Neuronal stem cell (in vitro differentiated cells): ENCODE data around the gene CFAP221.
A peak's percentile ranks its signal among the peaks of the same experiment; 100 is the strongest.

Source experiments
- DNase-seq: peaks from one replicate; pipeline ENCODE4 v3.0.0-alpha.2; 2013; ENCODE audit warnings: low spot score
- H2AFZ ChIP-seq: one replicate; pipeline ENCODE4 v1.6.1; 2013; ENCODE audit warnings: mild to moderate bottlenecking, low read length, inconsistent platforms
- H2AK5ac ChIP-seq: 2 replicates; pipeline ENCODE4 v1.6.1; 2013; ENCODE audit warnings: low read depth, mild to moderate bottlenecking, inconsistent platforms, low read length, moderate library complexity, mixed read lengths
- H2BK120ac ChIP-seq: 2 replicates; pipeline ENCODE4 v1.6.1; 2013; ENCODE audit warnings: low read depth, mild to moderate bottlenecking, inconsistent platforms, low read length, moderate library complexity, mixed read lengths
- H2BK12ac ChIP-seq: one replicate; pipeline ENCODE4 v1.6.1; 2013; ENCODE audit warnings: low read length, inconsistent platforms
- H2BK15ac ChIP-seq: 2 replicates; pipeline ENCODE4 v1.6.1; 2013; ENCODE audit warnings: mild to moderate bottlenecking, low read length, inconsistent platforms, mixed read lengths
- H2BK5ac ChIP-seq: one replicate; pipeline ENCODE4 v1.6.1; 2013; ENCODE audit warnings: inconsistent platforms, mild to moderate bottlenecking, low read length, moderate library complexity
- H3K14ac ChIP-seq: one replicate; pipeline ENCODE4 v1.6.1; 2013; ENCODE audit warnings: low read length, inconsistent platforms
- H3K18ac ChIP-seq: 2 replicates; pipeline ENCODE4 v1.6.1; 2013; ENCODE audit warnings: low read length, inconsistent platforms
- H3K23ac ChIP-seq: 2 replicates; pipeline ENCODE4 v1.6.1; 2013; ENCODE audit warnings: low read depth, mild to moderate bottlenecking, mixed read lengths, low read length, inconsistent platforms; ENCODE audit not compliant: poor library complexity
- H3K27ac ChIP-seq: replicated peaks from 3 replicates; pipeline ENCODE4 v1.5.1; 2013; ENCODE audit warnings: low read length, inconsistent platforms
- H3K27me3 ChIP-seq, 3 experiments: 2 replicates each; pipeline ENCODE4 v1.6.1; 2013; ENCODE audit warnings: low read length in 3 of 3, mild to moderate bottlenecking in 2 of 3, inconsistent platforms in 1 of 3, low read depth in 1 of 3, mixed read lengths in 1 of 3, moderate library complexity in 1 of 3; ENCODE audit not compliant: control insufficient read depth in 3 of 3, insufficient read depth in 3 of 3
- H3K36me3 ChIP-seq, 2 donors: replicated peaks in 1 of 2; 2 replicates each; pipeline ENCODE4 v1.6.1; 2013; ENCODE audit warnings: low read length in 2 of 2; ENCODE audit not compliant: control insufficient read depth in 2 of 2, insufficient read depth in 2 of 2
- H3K4ac ChIP-seq: 2 replicates; pipeline ENCODE4 v1.6.1; 2013; ENCODE audit warnings: inconsistent platforms, mild to moderate bottlenecking, low read length, moderate library complexity
- H3K4me1 ChIP-seq, 2 donors: 1 replicate in 1 of 2; 2 replicates in 1 of 2; pipeline ENCODE4 v1.6.1; 2013; ENCODE audit warnings: low read length in 2 of 2, low read depth in 1 of 2; ENCODE audit not compliant: control insufficient read depth in 2 of 2, insufficient read depth in 1 of 2
- H3K4me2 ChIP-seq: one replicate; pipeline ENCODE4 v1.6.1; 2013; ENCODE audit warnings: mild to moderate bottlenecking, low read length, inconsistent platforms; ENCODE audit not compliant: insufficient read depth, poor library complexity, severe bottlenecking
- H3K4me3 ChIP-seq, 2 donors: 2 replicates each; pipeline ENCODE4 v1.5.1; 2013; ENCODE audit warnings: low read length in 2 of 2, mild to moderate bottlenecking in 2 of 2, inconsistent platforms in 1 of 2, moderate library complexity in 1 of 2
- H3K79me1 ChIP-seq: one replicate; pipeline ENCODE4 v1.6.1; 2013; ENCODE audit warnings: low read depth, mild to moderate bottlenecking, inconsistent platforms, low read length, moderate library complexity
- H3K9ac ChIP-seq: one replicate; pipeline ENCODE4 v1.6.1; 2013; ENCODE audit warnings: mild to moderate bottlenecking, low read depth, low read length, inconsistent platforms; ENCODE audit not compliant: poor library complexity
- H3K9me3 ChIP-seq, 2 donors: replicated peaks in 1 of 2; 2 replicates each; pipeline versions ENCODE3 to v1.6.1; 2013; ENCODE audit warnings: low read length in 2 of 2, mild to moderate bottlenecking in 2 of 2, inconsistent platforms in 1 of 2, low read depth in 1 of 2, mixed read lengths in 1 of 2, moderate library complexity in 1 of 2; ENCODE audit not compliant: control insufficient read depth in 2 of 2, insufficient read depth in 1 of 2
- H4K8ac ChIP-seq: one replicate; pipeline ENCODE4 v1.6.1; 2013; ENCODE audit warnings: low read depth, mild to moderate bottlenecking, inconsistent platforms, low read length, moderate library complexity
- H4K91ac ChIP-seq: one replicate; pipeline ENCODE4 v1.6.1; 2013; ENCODE audit warnings: low read length, low read depth, mild to moderate bottlenecking, inconsistent platforms; ENCODE audit not compliant: poor library complexity
- WGBS, 2 donors: extraction: QIAGEN DNeasy Blood & Tissue Kit; methylation state at CpG; one replicate each; pipeline ENCODE4 v1.1.7; 2013; ENCODE audit warnings: missing lambda C conversion rate in 2 of 2, mixed read lengths in 1 of 2; ENCODE audit not compliant: insufficient read length in 2 of 2, insufficient replicate concordance in 1 of 2; ENCODE audit errors: extremely low coverage in 2 of 2; 5-methylcytosine and 5-hydroxymethylcytosine counted together

Gene CFAP221

GRCh38 chr2:119583291-119583690, 39.0 kb downstream of the CFAP221 start:
- H3K14ac ChIP-seq: no peak overlapping the region
- H3K36me3 ChIP-seq: peaks cover 0 to 3% of the 10 kb centered on the region in 2 donors
- no peak overlapping the region for H3K4me2 ChIP-seq
- H4K91ac ChIP-seq: no peak overlapping the region
- H3K4me1 ChIP-seq: no peaks in the 10 kb centered on the region
- H2AK5ac ChIP-seq: no peak overlapping the region
- H3K27me3 ChIP-seq: no peaks in the 10 kb centered on the region
- H3K4me3 ChIP-seq: no peak overlapping the region
- DNase-seq: no peak
- no peak overlapping the region for H2BK120ac ChIP-seq
- no peak overlapping the region for H3K23ac ChIP-seq
- H3K79me1 ChIP-seq: no peaks in the 10 kb centered on the region
- H2AFZ ChIP-seq: no peak overlapping the region
- H3K18ac ChIP-seq: no peak overlapping the region
- no peak overlapping the region for H3K9ac ChIP-seq
- H2BK5ac ChIP-seq: no peak overlapping the region
- H3K4ac ChIP-seq: no peak overlapping the region
- no peak overlapping the region for H4K8ac ChIP-seq
- no peak overlapping the region for H2BK12ac ChIP-seq
- H3K9me3 ChIP-seq: peaks cover 0 to 6% of the 10 kb centered on the region in 2 donors
- no peak overlapping the region for H2BK15ac ChIP-seq
- no peak overlapping the region for H3K27ac ChIP-seq

GRCh38 chr2:119584469-119584868, 40.2 kb downstream of the CFAP221 start:
- no peaks in the 10 kb centered on the region for H3K27me3 ChIP-seq
- no peak overlapping the region for H3K4ac ChIP-seq
- H3K9ac ChIP-seq: no peak overlapping the region
- no peak overlapping the region for H3K18ac ChIP-seq
- H2BK12ac ChIP-seq: no peak overlapping the region
- no peak overlapping the region for H4K91ac ChIP-seq
- no peak overlapping the region for H2BK120ac ChIP-seq
- H3K9me3 ChIP-seq: peaks cover 0 to 6% of the 10 kb centered on the region in 2 donors
- no peak overlapping the region for H2AK5ac ChIP-seq
- H3K23ac ChIP-seq: no peak overlapping the region
- H3K36me3 ChIP-seq: peaks cover 0 to 3% of the 10 kb centered on the region in 2 donors
- no peak overlapping the region for H2AFZ ChIP-seq
- H3K27ac ChIP-seq: no peak overlapping the region
- no peak for DNase-seq
- H3K79me1 ChIP-seq: no peaks in the 10 kb centered on the region
- no peak overlapping the region for H3K4me2 ChIP-seq
- no peak overlapping the region for H2BK15ac ChIP-seq
- no peak overlapping the region for H2BK5ac ChIP-seq
- H3K4me1 ChIP-seq: no peaks in the 10 kb centered on the region
- no peak overlapping the region for H3K4me3 ChIP-seq
- H4K8ac ChIP-seq: no peak overlapping the region
- H3K14ac ChIP-seq: no peak overlapping the region

- Histone ChIP-seq H3K4me1 (no peaks in the 10 kb centered on the region), H3K9ac (no peak overlapping the region), H3K23ac (no peak overlapping the region), H3K4ac (no peak overlapping the region), H2BK15ac (no peak overlapping the region), H3K4me2 (no peak overlapping the region), H3K79me1 (no peaks in the 10 kb centered on the region), H2AFZ (no peak overlapping the region), H2AK5ac (no peak overlapping the region), H2BK120ac (no peak overlapping the region), H3K18ac (no peak overlapping the region), H3K14ac (no peak overlapping the region), H3K36me3 (no peaks in the 10 kb centered on the region), H3K4me3 (no peak overlapping the region), H3K27ac (no peak overlapping the region), H3K9me3 (peaks cover 0 to 6% of the 10 kb centered on the region in 2 donors), H4K8ac (no peak overlapping the region), H2BK12ac (no peak overlapping the region), H2BK5ac (peak overlapping the region; percentile 61), H3K27me3 (no peaks in the 10 kb centered on the region), H4K91ac (no peak overlapping the region)
- no peak for DNase-seq
- no CpG with 5 or more reads among the region's 3 CpGs for WGBS, 2 donors
Measured at GRCh38 chr2:119586085-119586484, 41.8 kb downstream of the CFAP221 start.

- Histone ChIP-seq H3K4me2 (no peak overlapping the region), H3K79me1 (no peaks in the 10 kb centered on the region), H3K9me3 (no peaks in the 10 kb centered on the region), H3K4me1 (no peaks in the 10 kb centered on the region), H2BK15ac (no peak overlapping the region), H3K9ac (no peak overlapping the region), H3K4ac (no peak overlapping the region), H2BK5ac (no peak overlapping the region), H2AFZ (no peak overlapping the region), H4K8ac (no peak overlapping the region), H3K4me3 (no peak overlapping the region), H3K27ac (no peak overlapping the region), H3K27me3 (no peaks in the 10 kb centered on the region), H2BK12ac (no peak overlapping the region), H3K18ac (no peak overlapping the region), H3K14ac (no peak overlapping the region), H2AK5ac (no peak overlapping the region), H4K91ac (no peak overlapping the region), H2BK120ac (no peak overlapping the region), H3K23ac (no peak overlapping the region), H3K36me3 (no peaks in the 10 kb centered on the region)
- no CpG with 5 or more reads among the region's 3 CpGs for WGBS, 2 donors
- no peak for DNase-seq
Measured at GRCh38 chr2:119590873-119591272, 46.6 kb downstream of the CFAP221 start.
